ENCODE results near the gene IMPDH1.
A peak's percentile ranks its signal among the peaks of the same experiment; 100 is the strongest.

Gene IMPDH1

DNA sequence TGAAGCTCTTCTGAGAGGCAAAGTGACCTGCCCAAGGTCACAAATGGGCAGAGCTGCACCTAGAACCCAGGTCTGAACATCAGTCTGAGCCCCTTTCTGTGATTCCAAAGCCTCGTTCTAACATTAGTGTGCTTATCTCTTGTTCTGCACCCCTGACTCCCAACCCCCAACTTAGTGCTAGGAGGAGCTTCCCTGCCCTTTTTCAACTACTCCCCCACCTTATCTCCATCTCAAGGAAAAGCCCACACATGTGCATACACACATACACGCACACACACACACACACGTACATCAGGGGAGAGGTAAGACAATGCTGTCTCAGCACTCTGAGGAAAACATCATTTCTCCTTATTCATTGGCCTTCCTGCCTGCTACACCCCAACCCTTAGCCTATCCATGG is 56.6 kb downstream of the IMPDH1 start:
- no peak for TF ChIP-seq EZH2 (IDR thresholded peaks at IDR 0.05)
- TF ChIP-seq POLR2AphosphoS5 (IDR thresholded peaks at IDR 0.05; ENCODE audit: borderline replicate concordance, low read depth, low read length) = no peak
- no peak for TF ChIP-seq FOXP2 (optimal IDR thresholded peaks at IDR 0.05; ENCODE audit: control extremely low read depth, extremely low read length, insufficient read depth)
- no peaks in the 10 kb centered on the region for H3K36me3 ChIP-seq (ENCODE audit: insufficient read depth, low read length)
- H3K9me3 ChIP-seq (ENCODE audit: low read depth, low read length) = no peaks in the 10 kb centered on the region
- H3K9ac ChIP-seq (ENCODE audit: insufficient read length) = no peak overlapping the region
- 0 out of 2 replicates have a peak overlapping the region, but pooled peaks have one; percentile 36 for H3K27ac ChIP-seq
- DNase-seq (ENCODE audit: low read depth, low spot score) = no peak
- no peak overlapping the region for H3K4me3 ChIP-seq

DNA sequence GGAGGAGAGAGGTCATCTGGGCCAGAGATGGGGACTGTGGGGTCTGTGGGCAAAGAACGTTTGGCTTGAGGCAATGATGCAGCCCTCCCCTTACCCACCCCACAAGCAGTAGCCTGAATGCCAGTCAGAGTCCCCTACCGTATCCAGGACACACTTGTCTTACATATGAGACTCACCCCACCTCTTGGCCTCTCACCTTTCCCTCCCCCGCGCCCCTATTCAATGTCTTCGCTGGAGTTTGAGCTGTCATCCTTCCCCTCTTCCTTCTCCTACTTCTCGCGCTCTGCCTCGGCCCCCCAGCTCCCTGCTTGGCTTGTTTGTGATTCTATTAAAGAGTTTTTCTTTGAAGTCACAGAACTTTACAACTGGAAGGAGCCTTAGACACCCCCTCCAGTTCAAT is 57.1 kb downstream of the IMPDH1 start:
- TF ChIP-seq FOXP2 (optimal IDR thresholded peaks at IDR 0.05; ENCODE audit: control extremely low read depth, extremely low read length, insufficient read depth) = no peak
- TF ChIP-seq EZH2 (IDR thresholded peaks at IDR 0.05) = no peak
- no peak for TF ChIP-seq POLR2AphosphoS5 (IDR thresholded peaks at IDR 0.05; ENCODE audit: borderline replicate concordance, low read depth, low read length)
- Histone ChIP-seq H3K36me3 (ENCODE audit: insufficient read depth, low read length) (no peaks in the 10 kb centered on the region), H3K9ac (ENCODE audit: insufficient read length) (no peak overlapping the region), H3K9me3 (ENCODE audit: low read depth, low read length) (no peaks in the 10 kb centered on the region), H3K27ac (0 out of 2 replicates have a peak overlapping the region, but pooled peaks have one; percentile 36), H3K4me3 (no peak overlapping the region)
- no peak for DNase-seq (ENCODE audit: low read depth, low spot score)

DNA sequence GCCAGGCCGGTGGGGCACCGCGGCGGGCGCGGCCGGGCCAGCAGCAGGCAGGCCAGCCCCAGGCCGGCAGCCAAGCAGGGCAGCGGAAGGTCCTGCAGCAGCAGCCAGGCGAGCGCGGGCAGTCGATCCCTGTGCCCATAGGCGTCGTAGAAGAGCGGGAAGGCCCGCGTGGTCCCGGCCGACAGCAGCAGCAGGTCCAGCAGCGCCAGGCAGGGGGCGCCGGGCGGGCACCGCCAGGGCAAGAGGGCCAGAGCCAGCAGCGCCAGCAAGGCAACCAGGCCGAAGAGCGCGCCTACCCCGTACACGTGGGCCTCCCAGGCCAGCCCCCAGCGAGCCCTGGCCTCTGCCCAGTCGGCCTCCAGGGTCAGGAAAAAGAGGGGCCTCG is 57.6 kb downstream of the IMPDH1 start:
- Histone ChIP-seq H3K27ac (no peak overlapping the region), H3K4me3 (no peak overlapping the region), H3K9me3 (ENCODE audit: low read depth, low read length) (no peaks in the 10 kb centered on the region), H3K9ac (ENCODE audit: insufficient read length) (no peak overlapping the region), H3K36me3 (ENCODE audit: insufficient read depth, low read length) (no peaks in the 10 kb centered on the region)
- DNase-seq (ENCODE audit: low read depth, low spot score) = no peak
- TF ChIP-seq FOXP2 (optimal IDR thresholded peaks at IDR 0.05; ENCODE audit: control extremely low read depth, extremely low read length, insufficient read depth) = no peak

DNA sequence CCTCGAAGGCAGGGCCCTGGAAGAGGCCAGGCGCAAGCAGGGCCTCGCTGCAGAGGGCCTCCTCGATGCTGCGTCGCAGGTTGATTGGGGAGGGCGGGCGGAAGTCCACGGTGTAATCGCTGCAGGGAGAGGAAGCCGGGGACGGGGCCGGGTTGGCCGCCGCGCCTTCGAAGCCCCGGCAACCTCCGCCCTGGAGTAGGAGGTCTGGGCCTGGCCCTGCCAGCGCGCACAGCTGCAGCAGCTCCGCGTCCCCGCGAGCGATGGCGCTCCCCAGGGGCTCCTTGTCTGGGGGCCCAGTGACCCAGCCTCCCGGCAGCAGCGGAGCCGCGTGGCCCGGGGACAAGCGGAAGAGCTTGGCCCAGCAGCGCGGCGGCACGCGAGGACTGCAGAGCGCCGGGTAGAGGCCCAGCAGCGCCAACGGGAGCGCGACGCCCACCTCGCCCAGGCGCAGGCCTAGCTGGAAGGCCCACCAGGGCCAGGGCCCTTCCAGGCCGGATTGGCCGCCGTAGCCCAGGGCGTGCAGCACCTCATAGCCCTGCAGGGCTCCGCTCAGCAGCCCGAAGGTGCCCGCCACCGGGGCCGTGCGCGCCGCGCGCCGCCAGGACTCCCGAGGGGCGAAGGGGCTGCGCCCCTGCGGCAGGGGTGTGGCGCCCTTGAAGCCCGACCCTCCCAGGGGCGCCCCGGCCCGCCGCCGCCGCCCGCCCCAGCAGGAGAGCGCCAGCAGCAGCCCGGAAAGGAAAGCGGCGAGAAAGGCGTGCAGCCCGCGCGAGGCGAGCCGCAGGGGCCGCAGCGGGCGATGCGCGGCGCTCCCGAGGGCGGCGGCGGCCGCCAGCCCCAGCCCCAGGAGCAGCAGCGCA is 58.3 kb downstream of the IMPDH1 start:
- Histone ChIP-seq H3K36me3 (ENCODE audit: insufficient read depth, low read length) (no peaks in the 10 kb centered on the region), H3K4me3 (no peak overlapping the region), H3K9me3 (ENCODE audit: low read depth, low read length) (no peaks in the 10 kb centered on the region), H3K9ac (ENCODE audit: insufficient read length) (no peak overlapping the region), H3K27ac (no peak overlapping the region)
- DNase-seq (ENCODE audit: low read depth, low spot score) = no peak
- TF ChIP-seq FOXP2 (optimal IDR thresholded peaks at IDR 0.05; ENCODE audit: control extremely low read depth, extremely low read length, insufficient read depth) (no peak), POLR2AphosphoS5 (IDR thresholded peaks at IDR 0.05; ENCODE audit: borderline replicate concordance, low read depth, low read length) (no peak), EZH2 (IDR thresholded peaks at IDR 0.05) (no peak)

DNA sequence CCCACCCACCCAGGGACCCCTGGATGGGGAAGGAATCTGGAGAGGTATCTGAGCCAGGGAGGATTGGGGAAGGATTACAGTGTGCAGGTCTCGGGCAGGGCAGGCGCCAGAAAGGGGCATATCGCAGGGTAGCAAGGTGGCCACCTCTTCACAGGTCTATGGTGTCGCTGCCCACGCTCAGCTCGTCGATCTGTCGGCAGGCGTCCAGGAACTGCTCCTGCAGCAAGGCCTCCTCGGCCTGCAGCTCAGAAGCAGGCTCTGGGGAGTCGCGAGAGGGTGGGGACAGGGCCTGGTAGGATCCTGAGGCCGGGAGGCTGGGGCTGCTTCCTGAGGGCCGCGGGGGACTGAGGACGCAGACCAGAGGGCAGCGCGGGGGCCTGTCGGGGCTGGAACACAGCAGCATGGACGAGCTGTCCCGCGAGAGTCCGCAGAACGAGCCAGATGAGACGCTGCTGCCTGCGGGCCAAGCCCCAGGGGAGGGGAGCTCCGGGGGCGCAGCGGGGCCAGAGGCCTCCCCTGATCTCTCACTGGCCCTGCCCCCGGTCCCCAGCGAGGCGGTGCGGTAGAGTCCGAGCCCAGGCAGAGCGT is 59.0 kb downstream of the IMPDH1 start:
- no peak overlapping the region for H3K9ac ChIP-seq (ENCODE audit: insufficient read length)
- H3K4me3 ChIP-seq = no peak overlapping the region
- TF ChIP-seq FOXP2 (optimal IDR thresholded peaks at IDR 0.05; ENCODE audit: control extremely low read depth, extremely low read length, insufficient read depth) = no peak

DNA sequence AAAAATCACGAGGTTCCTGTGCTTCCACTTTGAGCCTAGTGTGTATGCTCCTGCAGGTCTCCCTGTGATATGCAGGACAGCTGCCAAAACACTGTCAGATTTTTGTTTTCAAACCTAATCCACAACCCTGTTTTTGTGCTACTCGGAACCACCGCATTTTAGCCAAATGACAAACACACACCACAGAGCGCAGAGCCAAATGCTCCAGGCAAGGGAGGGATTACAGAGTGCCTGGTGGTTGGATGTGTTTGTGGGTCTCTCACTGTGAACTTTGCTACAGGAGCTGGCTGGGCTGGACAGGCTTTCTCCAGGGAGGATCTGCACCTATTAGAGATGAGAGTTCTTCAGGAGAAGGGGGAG is 60.3 kb downstream of the IMPDH1 start:
- no peak overlapping the region for H3K9ac ChIP-seq (ENCODE audit: insufficient read length)
- H3K27ac ChIP-seq = no peak overlapping the region

More for the DNA sequence above, 59.0 kb downstream of the IMPDH1 start:
- no peaks in the 10 kb centered on the region for H3K36me3 ChIP-seq (ENCODE audit: insufficient read depth, low read length)
- no peak for DNase-seq (ENCODE audit: low read depth, low spot score)
- H3K9me3 ChIP-seq (ENCODE audit: low read depth, low read length) = no peaks in the 10 kb centered on the region
- H3K27ac ChIP-seq = no peak overlapping the region

DNA sequence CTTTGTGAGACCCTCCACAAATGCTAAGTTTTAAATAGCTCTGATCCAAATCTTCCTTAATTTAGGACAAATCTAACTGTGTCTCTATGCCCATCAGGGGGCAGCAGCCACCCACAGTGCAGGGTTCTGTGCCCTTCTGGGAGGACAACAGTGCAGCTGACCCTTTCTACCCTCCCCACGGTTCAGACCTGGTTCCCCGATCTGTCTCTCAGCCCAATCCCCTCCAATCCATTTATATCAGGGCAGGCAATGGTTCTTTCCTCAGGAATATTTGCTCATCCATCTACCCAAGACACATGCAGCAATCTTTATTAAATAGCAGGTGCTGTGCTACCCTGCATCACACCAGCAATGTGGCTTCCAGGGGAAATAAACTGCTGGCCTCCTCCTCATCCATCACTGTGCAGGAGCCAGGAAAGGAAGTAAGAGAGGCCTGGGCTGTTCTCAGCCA is 62.1 kb downstream of the IMPDH1 start:
- no peak for DNase-seq (ENCODE audit: low read depth, low spot score)
- H3K4me3 ChIP-seq = no peak overlapping the region
- no peak for TF ChIP-seq EZH2 (IDR thresholded peaks at IDR 0.05)
- TF ChIP-seq FOXP2 (optimal IDR thresholded peaks at IDR 0.05; ENCODE audit: control extremely low read depth, extremely low read length, insufficient read depth) = no peak

More for the DNA sequence above, 60.3 kb downstream of the IMPDH1 start:
- DNase-seq (ENCODE audit: low read depth, low spot score) = no peak
- H3K36me3 ChIP-seq (ENCODE audit: insufficient read depth, low read length) = no peaks in the 10 kb centered on the region
- TF ChIP-seq EZH2 (IDR thresholded peaks at IDR 0.05) = no peak
- H3K9me3 ChIP-seq (ENCODE audit: low read depth, low read length) = no peaks in the 10 kb centered on the region
- no peak overlapping the region for H3K4me3 ChIP-seq

DNA sequence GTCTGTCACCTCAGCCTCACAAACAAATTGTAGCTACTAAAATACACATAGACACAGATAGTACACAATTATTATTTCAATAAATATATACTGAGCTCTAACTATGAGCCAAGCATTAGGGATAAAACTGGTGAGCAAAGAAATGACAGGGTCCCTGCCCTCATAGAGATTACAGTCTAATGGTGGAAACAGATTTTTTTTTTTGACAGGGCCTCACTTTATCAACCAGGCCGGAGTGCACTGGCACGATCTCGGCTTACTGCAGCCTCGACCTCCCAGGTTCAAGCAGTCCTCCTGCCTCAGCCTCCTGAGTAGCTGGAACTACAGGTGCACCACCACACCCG is 65.4 kb downstream of the IMPDH1 start:
- H3K27ac ChIP-seq = no peak overlapping the region
- no peak overlapping the region for H3K9ac ChIP-seq (ENCODE audit: insufficient read length)
- H3K36me3 ChIP-seq (ENCODE audit: insufficient read depth, low read length) = peaks cover 6% of the 10 kb centered on the region
- DNase-seq (ENCODE audit: low read depth, low spot score) = no peak
- H3K9me3 ChIP-seq (ENCODE audit: low read depth, low read length) = no peaks in the 10 kb centered on the region
- TF ChIP-seq FOXP2 (optimal IDR thresholded peaks at IDR 0.05; ENCODE audit: control extremely low read depth, extremely low read length, insufficient read depth) = no peak
- no peak for TF ChIP-seq EZH2 (IDR thresholded peaks at IDR 0.05)
- no peak for TF ChIP-seq POLR2AphosphoS5 (IDR thresholded peaks at IDR 0.05; ENCODE audit: borderline replicate concordance, low read depth, low read length)
- peak overlapping the region; percentile 100 for H3K4me3 ChIP-seq

More for the DNA sequence above, 62.1 kb downstream of the IMPDH1 start:
- H3K27ac ChIP-seq = no peak overlapping the region
- no peaks in the 10 kb centered on the region for H3K9me3 ChIP-seq (ENCODE audit: low read depth, low read length)
- no peaks in the 10 kb centered on the region for H3K36me3 ChIP-seq (ENCODE audit: insufficient read depth, low read length)
- H3K9ac ChIP-seq (ENCODE audit: insufficient read length) = no peak overlapping the region
